HG03565 (cell line): ENCODE data around the gene PRSS2.

ENCODE experiments used
- ATAC-seq: cut with Tn5 transposase; IDR thresholded peaks from one replicate; pipeline ENCODE4 v1.9.1; 2021; ENCODE audit warnings: mild to moderate bottlenecking, moderate library complexity; ENCODE audit not compliant: unreplicated experiment

The PRSS2 gene

DNA sequence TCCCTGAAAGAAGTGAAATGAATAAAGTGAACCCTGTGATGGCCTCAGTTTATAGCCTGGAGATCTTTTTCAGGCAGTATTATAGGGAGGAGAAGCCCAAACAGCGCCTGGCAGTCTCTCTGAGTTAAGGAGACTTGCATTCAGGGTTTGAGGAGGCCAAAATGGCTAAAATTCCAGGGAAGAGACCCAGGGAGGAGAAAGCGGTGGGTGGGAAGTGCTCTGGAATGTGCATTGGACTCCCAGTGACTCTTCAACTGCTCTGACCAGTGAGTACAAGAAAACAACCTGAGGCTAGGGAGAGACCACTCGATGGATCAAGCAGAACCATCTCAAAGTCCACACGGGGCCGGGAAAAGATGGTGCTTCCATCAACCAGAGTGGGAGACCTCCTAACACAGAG, 48.8 kb downstream of the PRSS2 start:
- no peak for ATAC-seq

DNA sequence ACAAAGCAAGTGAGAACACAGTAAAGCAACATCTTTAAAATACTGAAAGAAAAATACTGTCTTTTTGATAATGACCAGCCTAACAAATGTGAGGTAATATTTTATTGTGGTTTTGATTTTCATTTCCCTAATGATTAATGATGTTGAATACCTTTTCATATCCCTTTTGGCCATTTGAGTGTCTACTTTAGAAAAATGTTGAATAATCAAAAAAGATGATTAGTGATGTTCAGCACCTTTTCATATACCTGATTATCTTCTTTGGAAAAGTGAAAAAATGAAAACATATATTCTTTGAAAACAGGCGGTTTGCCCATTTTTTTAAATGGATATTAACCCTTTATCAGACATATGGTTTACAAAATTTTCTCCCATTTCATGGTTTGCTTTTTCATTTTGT, 51.9 kb downstream of the PRSS2 start:
- ATAC-seq = no peak
